HG03439 (cell line): Measurements from ENCODE around the gene ARHGEF1.
A peak's percentile ranks its signal among the peaks of the same experiment; 100 is the strongest.
"Not testable (repeated sequence)": the region's sequence is repeated elsewhere in the genome, so short reads cannot be mapped to it uniquely, and the experiment has no call there.

ENCODE experiments used
- ATAC-seq: cut with Tn5 transposase; IDR thresholded peaks from one replicate; pipeline ENCODE4 v1.9.1; 2021; ENCODE audit warnings: mild to moderate bottlenecking, moderate library complexity; ENCODE audit not compliant: unreplicated experiment

The ARHGEF1 gene

GRCh38 chr19:41929536-41930071, 46.6 kb downstream of the ARHGEF1 start:
- ATAC-seq = no peak

- ATAC-seq = no peak
Measured at GRCh38 chr19:41930322-41930722, 47.3 kb downstream of the ARHGEF1 start.

GRCh38 chr19:41930926-41931592, 48.1 kb downstream of the ARHGEF1 start:
- ATAC-seq = no peak

GRCh38 chr19:41932259-41932719, 49.3 kb downstream of the ARHGEF1 start:
- ATAC-seq = no peak

GRCh38 chr19:41932720-41933332, 49.8 kb downstream of the ARHGEF1 start:
- ATAC-seq = no peak

- ATAC-seq = no peak
Measured at GRCh38 chr19:41933693-41934426, 50.9 kb downstream of the ARHGEF1 start.

- no peak for ATAC-seq
Measured at GRCh38 chr19:41934849-41935374, 51.9 kb downstream of the ARHGEF1 start.

GRCh38 chr19:41935760-41936415, 52.9 kb downstream of the ARHGEF1 start:
- no peak for ATAC-seq

GRCh38 chr19:41936416-41936850, 53.4 kb downstream of the ARHGEF1 start:
- no peak for ATAC-seq

- ATAC-seq = no peak
Measured at GRCh38 chr19:41936961-41937360, 54.0 kb downstream of the ARHGEF1 start.

GRCh38 chr19:41937525-41938468, 54.8 kb downstream of the ARHGEF1 start:
- ATAC-seq = no peak

GRCh38 chr19:41939209-41939608, 56.2 kb downstream of the ARHGEF1 start:
- ATAC-seq = not testable (repeated sequence)

GRCh38 chr19:41939861-41940730, 57.1 kb downstream of the ARHGEF1 start:
- no peak for ATAC-seq

- no peak for ATAC-seq
Measured at GRCh38 chr19:41940731-41941409, 57.9 kb downstream of the ARHGEF1 start.

GRCh38 chr19:41941410-41942202, 58.6 kb downstream of the ARHGEF1 start:
- no peak for ATAC-seq

- no peak for ATAC-seq
Measured at GRCh38 chr19:41944336-41944735, 61.4 kb downstream of the ARHGEF1 start.

GRCh38 chr19:41945135-41945766, 62.3 kb downstream of the ARHGEF1 start:
- peak; percentile 82 for ATAC-seq
